ENCODE data around the gene SOBP.

GRCh38 chr6:107560657-107561056, 70.7 kb downstream of the SOBP start:
- TF ChIP-seq CTCF (conservative IDR thresholded peaks at IDR 0.05; ENCODE audit: low read depth in 2 of 2) (no peak), CREB1 (CRISPR knock-in tag; IDR thresholded peaks at IDR 0.05; ENCODE audit: low read depth) (no peak), POLR2AphosphoS5 (IDR thresholded peaks at IDR 0.05; ENCODE audit: low read depth) (no peak), EZH2phosphoT487 (IDR thresholded peaks at IDR 0.05; ENCODE audit: unreplicated experiment) (no peak), EZH2 (IDR thresholded peaks at IDR 0.05; ENCODE audit: low read depth, unreplicated experiment) (no peak), REST (IDR thresholded peaks at IDR 0.05; ENCODE audit: unreplicated experiment) (no peak), STAT1 (IDR thresholded peaks at IDR 0.05; ENCODE audit: unreplicated experiment) (no peak), ZNF114 (CRISPR knock-in tag; IDR thresholded peaks at IDR 0.05) (no peak), NANOG (IDR thresholded peaks at IDR 0.05; ENCODE audit: borderline replicate concordance) (no peak)
- TF ChIP-seq, protein P1, sequence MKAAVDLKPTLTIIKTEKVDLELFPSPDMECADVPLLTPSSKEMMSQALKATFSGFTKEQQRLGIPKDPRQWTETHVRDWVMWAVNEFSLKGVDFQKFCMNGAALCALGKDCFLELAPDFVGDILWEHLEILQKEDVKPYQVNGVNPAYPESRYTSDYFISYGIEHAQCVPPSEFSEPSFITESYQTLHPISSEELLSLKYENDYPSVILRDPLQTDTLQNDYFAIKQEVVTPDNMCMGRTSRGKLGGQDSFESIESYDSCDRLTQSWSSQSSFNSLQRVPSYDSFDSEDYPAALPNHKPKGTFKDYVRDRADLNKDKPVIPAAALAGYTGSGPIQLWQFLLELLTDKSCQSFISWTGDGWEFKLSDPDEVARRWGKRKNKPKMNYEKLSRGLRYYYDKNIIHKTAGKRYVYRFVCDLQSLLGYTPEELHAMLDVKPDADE (IDR thresholded peaks at IDR 0.05) = no peak
